Stimulated activated CD4-positive, alpha-beta T cell treated with anti-CD3 and anti-CD28 coated beads, Interleukin-4, amount 100 ng/mL, for 1 hour (primary cell): ENCODE data around the gene ZBTB7C.

Experiments
- DNase-seq: peaks from one replicate; pipeline ENCODE4 v3.0.0-alpha.2; 2020

Gene ZBTB7C

DNA sequence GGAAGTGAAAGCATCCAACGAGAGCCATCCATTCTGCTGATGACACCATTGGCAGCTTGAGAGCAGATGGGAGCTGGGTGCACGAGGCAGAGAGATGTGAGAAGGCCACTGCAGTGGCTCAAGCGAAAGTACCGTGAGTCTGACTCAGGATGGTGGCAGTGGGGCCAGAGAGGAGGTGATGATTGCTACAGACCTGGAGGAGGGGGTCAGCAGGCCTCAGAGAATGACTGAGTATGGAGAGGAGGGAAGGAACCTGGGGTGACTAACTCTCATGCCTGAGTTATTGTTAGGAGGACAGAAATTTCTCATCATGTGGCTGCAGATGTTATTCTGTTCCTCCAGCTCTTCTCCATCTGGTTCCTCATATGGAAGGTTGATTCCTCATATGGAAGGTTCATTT lies 8.8 kb upstream of the ZBTB7C start:
- no peak for DNase-seq

DNA sequence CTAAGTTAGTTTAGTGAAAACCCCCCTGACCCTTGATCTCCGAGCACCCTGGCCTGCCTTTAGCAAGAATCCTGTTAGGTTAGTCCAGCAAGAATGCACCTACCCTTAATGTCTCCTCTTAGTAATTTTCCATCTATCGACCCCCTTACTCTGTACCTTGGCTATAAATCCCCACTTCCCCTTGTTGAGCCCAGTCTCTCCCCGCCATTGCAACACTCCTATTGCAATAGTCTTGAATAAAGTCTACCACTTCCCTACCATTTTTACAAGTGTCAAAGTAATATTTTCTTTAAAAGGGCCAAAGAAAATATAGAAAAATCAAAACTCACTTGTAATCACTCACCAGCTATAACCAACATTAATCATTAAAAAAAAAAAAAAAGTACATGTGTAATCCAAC lies 4.2 kb upstream of the ZBTB7C start:
- no peak for DNase-seq

DNA sequence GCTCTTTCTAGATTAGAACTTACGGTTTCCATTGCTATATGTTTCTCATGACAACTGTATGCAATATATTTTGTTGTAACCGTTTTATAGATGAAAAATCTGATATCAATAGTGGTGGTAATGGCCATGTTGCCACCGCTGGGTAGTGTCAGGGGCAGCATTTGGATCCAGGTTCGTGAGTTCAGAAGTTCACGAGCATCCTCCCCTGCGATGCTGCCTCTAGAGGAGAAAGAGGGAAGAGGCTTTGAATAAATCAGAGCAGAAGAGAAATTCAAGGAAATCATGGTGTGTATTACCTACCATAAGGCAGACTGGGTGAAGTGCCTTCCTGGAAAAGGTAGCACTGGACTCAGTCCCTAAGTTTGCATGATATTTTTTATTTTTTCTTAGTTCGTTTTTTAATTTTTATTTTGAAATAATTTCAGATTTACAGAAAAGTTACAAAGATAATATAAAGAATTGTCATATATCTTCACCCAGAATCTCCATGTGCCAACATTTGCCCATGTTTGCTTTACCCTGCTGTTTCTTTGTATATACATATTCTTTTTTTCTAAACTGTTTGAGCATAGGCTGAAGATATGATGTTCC lies 3.3 kb upstream of the ZBTB7C start:
- DNase-seq: no peak

DNA sequence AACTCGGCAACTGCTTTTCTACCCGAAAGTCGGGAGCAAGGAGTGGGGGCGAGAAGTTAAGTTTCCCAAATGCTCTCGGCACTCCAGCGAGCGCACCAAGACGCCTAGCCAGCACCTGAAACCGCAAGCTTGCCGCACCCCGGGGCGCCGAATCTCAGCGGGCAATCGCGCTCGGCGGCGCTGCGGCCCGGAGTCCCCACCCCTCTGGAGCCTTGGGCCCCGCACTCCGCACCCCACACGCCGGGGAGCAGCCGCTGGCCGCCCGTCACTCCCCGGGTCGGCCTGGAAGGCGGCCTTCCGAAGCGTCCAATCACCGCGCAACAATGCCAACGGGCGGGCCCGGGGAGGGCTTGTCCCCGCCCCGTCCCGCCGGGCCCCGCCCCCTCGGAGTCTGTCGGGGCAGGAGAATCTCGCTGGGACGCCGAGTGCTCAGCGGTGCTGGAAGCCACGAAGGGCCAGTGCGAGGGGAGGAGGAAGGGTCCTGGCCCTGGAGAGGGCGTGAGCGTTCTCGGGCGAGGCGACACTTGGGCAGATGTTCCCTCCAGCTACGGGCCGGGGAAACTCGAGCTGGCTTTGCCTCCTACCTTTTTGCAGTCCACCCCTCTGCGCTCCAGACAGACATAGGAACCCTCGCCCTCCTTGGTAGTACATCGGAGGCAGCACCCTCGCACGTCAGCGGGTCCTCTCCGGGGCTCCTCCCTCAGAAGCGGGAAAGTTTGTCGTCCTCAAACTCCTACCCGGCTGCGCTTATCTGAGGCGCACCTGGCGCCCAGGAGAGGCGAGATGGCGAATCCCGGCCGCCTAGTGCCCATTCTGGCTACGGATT lies 1.1 kb upstream of the ZBTB7C start:
- peak; percentile 77 for DNase-seq

DNA sequence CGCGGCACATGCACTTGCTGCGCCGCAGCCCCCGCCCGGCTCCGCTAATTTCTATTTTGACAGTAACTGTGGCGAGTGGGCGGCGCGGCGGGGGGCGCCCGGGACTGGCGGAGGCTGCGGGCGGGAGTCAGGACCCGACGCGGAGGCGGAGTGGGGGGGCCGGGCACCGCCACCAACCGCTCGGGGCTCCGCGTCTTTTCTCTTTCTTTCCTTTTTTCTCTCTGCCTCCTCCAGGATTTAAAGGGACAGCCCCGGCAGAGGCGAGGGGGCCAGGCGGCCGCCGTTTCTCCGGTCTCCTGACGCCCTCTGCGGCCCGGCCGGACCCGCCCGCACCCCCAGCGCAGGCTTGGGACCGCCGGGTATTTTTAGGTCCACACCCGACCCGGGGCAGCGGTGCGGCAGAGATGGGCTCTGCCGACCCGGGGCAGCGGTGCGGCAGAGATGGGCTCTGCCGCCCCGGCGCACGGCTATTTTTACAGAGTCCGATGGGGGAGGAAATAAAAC lies 460 bp upstream of the ZBTB7C start:
- peak; percentile 35 for DNase-seq

DNA sequence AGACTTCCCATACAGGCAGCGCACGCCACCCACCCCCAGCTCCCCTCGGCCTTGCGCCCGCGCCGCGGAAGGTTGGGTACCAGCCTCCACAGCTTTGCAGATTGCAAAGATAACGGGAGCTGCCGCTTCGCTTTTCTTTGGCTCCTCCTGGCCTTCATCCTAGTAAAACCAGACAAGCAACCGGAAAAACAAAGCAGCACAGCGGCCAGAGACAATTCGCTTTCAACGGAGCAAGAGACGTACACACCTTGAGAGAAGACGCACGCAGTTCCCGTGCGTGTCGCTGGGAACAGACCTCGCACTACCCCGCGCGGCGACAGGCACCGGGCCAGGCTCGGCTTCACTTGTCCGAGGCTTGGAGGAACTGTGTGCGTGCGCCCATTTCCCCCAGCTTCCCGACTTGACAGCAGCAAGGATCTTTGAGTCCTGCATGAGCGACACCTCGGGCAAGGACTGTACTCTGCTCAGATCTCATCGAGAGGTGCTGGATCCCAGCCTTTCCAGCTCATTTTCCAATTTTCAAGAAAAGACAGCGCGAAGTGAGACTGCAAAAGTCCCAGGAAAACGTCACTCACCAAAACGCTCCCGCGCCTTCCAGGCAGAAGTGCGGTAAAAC lies 964 bp downstream of the ZBTB7C start:
- no peak for DNase-seq

DNA sequence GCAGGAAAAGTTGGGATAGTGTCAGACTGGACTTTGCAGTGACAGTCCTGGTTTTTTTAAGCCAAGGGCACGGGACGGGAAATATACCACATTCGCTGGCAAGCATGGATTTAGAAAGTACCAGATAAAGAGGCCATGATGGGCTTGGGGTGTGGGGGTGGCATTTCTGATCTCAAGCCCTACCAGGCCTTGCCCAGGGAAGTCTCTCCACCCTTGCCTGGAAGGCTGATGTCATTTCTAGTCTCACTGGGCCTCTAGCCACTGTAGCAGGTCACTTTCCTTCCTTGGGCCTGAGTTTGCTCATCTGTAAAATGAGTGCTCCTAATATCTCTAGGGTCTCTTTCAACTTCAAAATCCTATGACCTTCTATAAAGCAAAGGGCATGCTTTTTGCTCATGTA lies 1.8 kb downstream of the ZBTB7C start:
- DNase-seq: no peak

DNA sequence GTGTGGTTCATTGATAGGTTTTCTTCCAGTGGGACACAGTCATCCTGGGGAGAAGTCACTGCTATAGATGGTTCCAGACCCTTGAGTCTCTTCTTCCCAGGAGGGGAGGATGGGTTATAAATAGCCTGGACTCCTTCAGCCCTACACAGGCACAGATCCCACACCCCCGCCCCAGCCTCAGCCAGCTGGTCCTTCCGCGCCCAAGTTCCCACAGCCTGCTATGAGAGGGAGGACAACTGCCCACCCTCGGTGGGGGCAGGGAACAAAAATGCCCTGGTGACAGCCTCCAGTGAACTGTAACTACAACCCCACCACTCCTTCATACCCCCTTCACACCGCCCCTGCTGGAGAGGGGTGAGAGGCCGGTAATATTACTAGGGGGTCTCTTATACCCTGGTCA lies 3.2 kb downstream of the ZBTB7C start:
- DNase-seq: no peak

DNA sequence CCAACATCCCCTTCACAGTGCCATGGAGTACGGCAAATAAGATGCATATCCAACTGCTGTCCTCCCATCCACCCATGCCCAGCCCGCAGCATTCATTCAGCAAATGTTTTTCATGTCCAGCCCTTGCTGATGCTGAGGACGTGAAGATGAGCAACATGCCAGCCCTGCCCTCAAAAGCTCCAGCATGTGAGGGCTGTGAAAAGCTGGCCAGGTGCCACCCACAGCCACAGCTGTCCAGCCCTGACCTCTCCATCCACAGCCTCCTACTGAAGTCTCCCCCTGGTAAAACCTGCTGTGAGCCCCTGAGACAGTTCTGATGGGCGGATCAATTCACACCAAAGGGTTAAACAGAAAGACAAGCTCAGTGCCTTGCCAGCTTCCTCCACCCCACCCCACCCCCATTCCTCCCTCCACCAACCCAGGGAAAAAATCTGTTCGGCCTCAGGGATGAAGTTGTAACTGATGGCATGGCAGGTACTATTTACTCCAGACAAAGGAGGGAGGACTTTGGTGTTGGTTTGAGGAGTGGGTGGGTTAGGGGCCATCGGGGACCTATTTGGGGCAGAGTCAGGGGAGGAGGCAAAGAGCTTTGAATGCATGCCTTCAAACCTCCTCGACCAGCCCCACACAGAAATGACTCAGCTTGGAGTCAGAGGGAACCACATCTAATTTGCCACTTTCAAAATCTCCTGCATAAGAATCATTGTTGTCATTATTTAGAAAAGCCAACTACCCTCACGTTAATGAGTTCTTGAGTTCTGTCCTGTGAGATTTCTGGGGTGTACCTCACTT lies 4.3 kb downstream of the ZBTB7C start:
- no peak for DNase-seq

DNA sequence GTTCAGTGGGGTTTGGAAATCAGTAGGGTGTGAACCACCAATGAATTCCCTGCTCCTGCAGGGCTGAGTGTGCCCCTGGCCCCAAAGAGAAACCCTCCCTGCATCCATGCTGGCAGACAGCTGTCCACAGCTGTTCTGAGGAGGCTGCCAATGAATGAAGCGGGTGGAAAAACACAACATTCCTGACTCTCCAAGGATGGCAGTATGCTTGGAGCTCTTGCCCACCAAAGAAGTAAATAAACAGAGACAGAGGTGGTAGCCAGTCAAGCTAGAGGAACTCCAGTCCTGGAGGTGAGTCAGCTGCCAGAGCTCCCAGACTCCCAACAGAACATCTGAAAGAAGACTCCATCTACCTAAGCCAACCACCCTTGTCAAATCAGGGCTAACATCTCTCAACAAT lies 6.2 kb downstream of the ZBTB7C start:
- no peak for DNase-seq

DNA sequence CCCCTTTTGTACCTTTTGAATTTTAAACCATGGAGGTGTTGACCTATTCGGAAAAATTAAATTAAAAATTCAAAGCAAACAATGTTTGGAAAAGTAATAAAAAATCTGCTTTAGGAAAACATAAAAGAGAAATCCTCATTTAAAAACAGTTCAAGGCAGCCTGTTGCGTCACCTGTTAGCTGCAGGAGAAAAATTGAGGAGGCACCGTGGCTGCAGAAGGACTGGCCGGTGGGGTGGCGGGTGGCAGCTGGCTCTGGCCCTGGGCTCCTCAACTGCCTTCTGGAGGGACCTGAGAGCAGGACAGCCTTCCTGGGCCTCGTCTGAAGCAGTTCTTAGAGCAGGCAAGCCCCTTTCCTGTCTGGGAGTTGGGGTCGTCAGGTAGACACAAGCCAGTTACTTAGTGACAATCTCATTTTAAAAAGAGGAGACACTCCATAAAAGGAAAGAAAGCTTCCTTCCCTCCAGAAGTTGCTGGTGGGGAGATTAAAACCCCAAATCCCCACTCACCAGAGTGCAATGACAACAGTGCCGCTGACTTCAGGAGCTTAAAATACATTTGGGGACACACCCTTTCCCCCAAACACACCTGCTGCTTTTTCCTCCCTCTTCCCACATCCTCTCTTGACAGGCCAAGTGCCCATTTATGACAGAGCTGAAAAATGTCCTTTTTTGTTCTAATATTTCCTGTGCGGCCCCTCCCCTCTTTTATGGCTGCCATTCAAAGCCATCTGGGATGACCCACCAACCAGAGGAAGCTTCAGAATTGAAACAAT lies 9.7 kb downstream of the ZBTB7C start:
- no peak for DNase-seq

DNA sequence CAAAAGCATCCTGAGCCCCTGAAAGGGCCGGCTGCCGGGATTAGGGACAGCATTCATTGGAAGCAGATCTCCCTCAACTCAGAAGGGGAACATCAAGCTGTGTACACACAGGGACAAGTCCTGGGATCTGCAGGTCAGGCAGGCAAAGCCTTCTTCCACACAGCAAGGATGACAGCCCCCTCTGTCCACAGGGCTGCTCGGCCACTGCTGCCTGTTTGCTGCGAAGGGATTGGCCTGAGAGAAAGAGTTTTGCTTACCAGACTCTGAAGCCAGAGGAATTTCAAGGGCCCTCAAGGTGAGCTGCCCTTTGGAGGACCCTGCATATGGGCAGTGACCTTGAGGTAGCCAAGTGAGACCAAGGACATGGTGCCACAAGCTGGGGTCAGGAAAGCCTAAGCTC lies 11.1 kb downstream of the ZBTB7C start:
- DNase-seq: no peak

DNA sequence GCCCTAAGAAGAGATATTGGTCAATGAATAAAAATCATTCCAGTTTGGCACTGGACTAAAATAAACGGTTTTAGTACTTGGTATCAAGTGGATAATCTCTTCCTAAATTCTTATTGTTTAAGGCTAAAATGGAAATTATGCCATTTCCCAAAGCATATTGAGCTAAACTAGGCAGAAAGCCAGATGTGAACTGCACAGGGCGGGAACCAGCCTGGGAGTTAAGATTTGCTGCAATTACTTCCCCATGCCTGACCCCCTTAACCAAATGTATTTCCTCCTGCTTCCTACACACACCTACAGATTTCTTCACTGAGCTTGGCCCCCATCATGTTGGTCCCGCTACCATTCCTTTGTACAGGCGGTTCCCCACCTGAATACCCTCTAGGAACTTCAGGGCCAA lies 12.2 kb downstream of the ZBTB7C start:
- DNase-seq: no peak

DNA sequence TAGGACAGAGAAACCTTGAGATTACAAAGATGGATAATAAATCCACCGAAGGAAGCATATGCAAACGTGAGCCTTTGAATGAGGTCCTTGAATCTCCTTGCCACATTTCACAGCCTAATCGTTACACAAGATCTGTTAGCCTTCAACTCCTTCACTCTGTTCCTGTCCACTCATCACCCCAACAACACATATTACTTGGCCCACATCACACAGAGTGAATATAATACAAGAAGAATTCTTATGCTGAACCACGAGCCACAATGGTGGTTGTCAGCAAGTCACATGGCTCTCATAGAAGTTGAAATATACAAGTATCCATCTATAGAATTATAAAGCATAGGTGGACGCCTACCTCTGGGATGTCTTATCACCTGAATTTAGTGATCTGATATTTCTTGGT lies 12.6 kb downstream of the ZBTB7C start:
- DNase-seq: no peak

DNA sequence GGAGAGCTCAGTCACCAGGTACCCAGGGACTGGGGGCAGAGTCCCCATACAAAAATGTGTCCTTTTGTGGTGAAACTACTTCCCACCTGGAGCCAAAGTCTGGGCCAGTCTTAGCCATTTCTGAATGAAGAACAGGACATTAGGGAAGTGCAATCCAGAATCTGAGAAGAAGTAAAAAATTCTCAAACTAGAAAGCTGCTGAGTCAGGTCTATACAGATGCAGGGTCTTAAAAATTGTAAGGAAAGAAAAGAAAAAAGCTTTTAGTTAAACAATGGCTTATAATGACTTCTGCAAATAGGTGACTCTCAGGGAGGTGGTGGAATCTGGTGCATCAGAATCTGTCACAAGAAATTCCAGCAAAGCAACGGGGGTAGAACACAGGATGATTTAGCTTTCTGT lies 13.5 kb downstream of the ZBTB7C start:
- DNase-seq: no peak

DNA sequence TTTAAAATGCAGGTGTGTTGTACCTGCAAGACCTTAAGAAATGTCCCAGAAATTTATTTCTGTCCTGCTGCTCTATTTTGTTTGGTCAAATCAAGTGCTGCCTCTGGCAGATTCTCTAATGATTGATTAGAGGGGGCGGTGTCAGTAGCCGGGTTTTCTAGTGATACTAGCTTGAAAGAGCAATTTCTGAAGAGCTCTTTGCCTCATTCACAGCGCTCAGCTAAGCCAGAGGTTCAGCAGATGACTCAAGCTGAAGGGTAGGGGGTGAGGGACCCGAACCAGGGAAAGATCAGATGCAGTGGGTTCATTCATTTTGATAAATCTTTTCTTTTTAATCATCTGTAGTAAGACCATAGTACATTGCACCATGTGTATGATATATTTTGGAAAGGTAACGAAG lies 15.0 kb downstream of the ZBTB7C start:
- DNase-seq: no peak

DNA sequence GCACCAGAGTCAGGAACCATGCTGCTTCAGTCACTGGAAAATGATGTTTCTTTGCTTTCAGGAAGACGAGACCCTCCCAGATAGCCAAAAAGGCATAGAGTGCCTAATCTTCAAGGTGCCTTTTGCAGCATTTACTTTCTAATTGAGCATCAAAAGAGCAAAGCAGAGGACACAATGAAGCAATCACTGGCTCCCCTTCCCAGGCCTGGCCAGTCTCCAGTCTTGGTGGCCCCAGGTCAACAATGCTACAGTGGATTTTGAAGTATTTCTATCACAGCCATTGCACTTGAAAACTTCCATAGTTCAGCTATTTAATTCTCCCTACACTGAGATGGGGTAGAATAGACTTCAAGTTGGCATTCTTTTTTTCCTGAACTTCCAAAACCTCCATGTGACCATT lies 15.4 kb downstream of the ZBTB7C start:
- no peak for DNase-seq

DNA sequence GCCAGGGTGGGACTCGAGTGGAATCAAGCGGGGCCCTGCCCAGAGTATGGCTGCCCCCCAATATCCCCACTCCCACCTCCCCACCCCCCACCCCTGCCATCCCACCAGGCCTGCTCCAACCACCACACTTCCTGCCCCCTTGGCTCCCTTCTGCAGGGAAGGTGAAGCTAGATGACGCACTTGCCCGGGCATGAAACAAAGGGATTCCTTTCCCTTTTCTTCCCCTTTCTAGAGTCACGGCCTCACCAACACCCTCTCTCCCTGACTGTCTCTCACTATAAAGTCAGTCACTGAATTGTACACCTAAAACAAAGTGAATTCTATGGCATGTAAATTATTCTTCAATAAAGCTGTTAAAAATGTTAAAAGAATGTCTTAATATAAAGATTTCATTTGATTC lies 16.0 kb downstream of the ZBTB7C start:
- DNase-seq: no peak

DNA sequence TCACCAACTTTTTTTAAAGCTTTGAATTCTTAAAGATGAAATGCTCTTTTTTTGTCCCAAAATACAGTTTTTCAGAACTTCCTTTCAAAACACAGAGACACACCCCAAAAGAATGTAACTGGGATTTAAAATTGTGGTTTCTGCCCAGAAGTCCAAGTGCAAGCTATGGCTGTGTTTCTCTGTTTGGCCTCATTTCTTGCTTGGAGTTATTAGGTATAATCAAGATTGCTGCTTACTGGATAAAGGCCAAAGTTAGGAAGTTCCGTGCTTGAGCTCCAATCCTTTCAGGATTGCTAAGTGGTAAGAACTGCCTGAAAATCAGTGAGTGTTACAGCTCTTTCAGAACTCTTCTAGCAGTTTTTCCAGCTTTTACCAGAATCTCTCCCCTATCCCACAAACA lies 16.9 kb downstream of the ZBTB7C start:
- no peak for DNase-seq

DNA sequence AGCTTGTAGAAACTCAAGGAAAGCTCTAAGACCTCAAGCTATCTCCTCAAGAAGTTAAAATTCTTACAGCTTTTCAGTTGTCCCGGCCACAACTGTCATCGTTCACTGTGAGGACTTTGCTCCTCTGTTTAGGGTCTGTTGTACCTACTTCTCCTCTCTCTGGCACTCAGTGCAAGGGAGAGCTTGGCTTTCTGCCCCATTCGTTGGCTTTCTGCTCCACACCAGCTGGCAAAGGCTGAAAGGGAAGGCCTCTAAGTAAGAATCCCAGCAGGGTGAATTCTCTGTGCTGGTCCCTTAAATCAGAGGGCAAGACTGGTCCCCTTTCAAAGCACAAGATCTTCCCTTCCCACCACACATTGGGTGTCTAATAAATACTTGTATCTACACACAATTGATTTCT lies 17.3 kb downstream of the ZBTB7C start:
- DNase-seq: no peak

DNA sequence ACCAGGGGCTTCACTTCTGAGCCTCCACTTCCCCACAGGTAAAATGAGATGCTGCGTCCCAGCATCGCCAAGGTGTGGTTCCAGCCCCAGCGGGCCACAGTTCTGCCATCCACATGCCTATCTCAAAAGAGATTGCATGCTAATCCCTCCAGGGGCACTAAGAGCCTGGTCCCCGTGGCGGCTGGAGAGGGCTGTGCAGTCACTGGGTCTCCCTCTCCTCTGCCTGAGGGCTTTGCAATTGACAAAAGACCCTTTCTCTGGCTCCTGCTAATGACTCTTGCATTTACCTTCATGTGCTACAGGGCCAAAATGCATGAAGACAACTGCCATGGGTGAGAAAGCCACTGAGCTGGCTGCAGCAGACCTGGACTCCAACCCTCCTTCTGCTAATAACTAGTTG lies 18.5 kb downstream of the ZBTB7C start:
- DNase-seq: no peak

DNA sequence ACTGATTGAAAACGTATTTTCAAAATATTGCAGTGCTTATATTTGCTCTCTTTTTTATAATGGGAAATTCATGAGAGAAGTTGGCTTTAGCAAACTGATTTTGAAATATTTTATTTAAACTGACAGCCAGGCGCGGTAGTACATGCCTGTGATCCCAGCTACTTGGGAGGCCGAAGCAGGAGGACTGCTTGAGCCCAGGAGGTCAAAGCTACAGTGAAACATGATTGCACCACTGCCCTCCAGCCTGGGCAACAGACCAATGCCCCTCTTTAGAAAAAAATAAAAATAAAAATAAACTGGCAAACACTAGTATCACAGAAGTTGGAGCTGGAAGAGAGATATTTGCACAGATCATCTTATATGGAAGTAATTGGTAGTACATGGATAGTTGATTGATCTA lies 20.7 kb downstream of the ZBTB7C start:
- no peak for DNase-seq

DNA sequence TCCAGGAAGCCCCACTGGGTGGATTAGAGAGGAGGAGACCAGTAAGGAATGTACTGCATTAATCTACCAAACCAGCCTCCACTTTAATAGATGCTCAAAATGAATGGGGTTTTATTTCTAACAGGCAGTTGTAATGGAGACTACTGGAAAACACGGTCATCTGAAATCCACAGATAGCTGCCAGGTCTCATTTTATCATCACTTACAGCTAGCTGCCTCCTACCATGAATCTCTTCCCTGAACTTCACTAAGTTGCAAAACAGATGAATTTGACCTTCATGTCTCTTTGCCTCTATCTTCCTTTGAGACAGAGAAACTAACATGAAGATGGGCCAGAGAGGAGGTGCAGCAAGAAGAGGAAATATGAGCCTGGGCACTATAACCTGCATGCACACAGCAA lies 21.9 kb downstream of the ZBTB7C start:
- DNase-seq: no peak
